Stomach (tissue), 9 donors: ENCODE measurements around the gene HDHD3. TPM values are rescaled to one million over a fixed set of nuclear protein-coding genes. Genes with fewer than 3 reads are reported as not detected.
A peak's percentile ranks its signal among the peaks of the same experiment; 100 is the strongest.
"Not testable (repeated sequence)": the region's sequence is repeated elsewhere in the genome, so short reads cannot be mapped to it uniquely, and the experiment has no call there.

Experiments used
- DNase-seq, 2 donors: peaks; one replicate each; pipeline versions ENCODE4 v3.0.0 to v3.0.0-alpha.2; 2013 to 2019
- H3K27ac ChIP-seq, 5 donors: fragments of 200-600 bp in 4 of 5; sonication (generic) in 4 of 5; one replicate each; pipeline ENCODE4 v1.5.1; 2013 to 2019; ENCODE audit warnings: mild to moderate bottlenecking in 1 of 5, moderate library complexity in 1 of 5
- H3K27me3 ChIP-seq, 3 donors: fragments of 200-600 bp; sonication (generic); one replicate each; pipeline ENCODE4 v1.5.1; 2017 to 2019; ENCODE audit warnings: mixed run types in 1 of 3
- H3K36me3 ChIP-seq, 4 donors: fragments of 200-600 bp; sonication (generic); 1 replicate in 3 of 4; 2 replicates in 1 of 4; pipeline ENCODE4 v1.5.1; 2016 to 2019
- H3K4me1 ChIP-seq, 4 donors: fragments of 200-600 bp; sonication (generic); one replicate each; pipeline ENCODE4 v1.5.1; 2016 to 2019
- H3K4me3 ChIP-seq, 4 donors: fragments of 200-600 bp; sonication (generic) in 3 of 4; one replicate each; pipeline ENCODE4 v1.5.1; 2016 to 2019; ENCODE audit warnings: mild to moderate bottlenecking in 1 of 4
- H3K9me3 ChIP-seq, 4 donors: fragments of 200-600 bp; sonication (generic); one replicate each; pipeline ENCODE4 v1.5.1; 2016 to 2019
- CTCF ChIP-seq, 7 experiments: fragments of 450-650 bp in 4 of 7; fragments of 200-600 bp in 3 of 7; sonication (generic) in 3 of 7; IDR thresholded peaks; one replicate each; pipeline ENCODE4 v1.5.1; 2016 to 2019; ENCODE audit warnings: antibody characterized with exemption in 7 of 7, control low read depth in 2 of 7, mild to moderate bottlenecking in 1 of 7
- EP300 ChIP-seq: sonication (generic); formaldehyde crosslinking; IDR thresholded peaks from one replicate; pipeline ENCODE4 v1.6.1; 2017; ENCODE audit warnings: antibody characterized with exemption
- POLR2A ChIP-seq, 4 donors: fragments of 450-650 bp; IDR thresholded peaks; one replicate each; pipeline ENCODE4 v1.6.1; 2016; ENCODE audit warnings: antibody characterized with exemption in 4 of 4, control low read depth in 2 of 4, mild to moderate bottlenecking in 1 of 4, moderate library complexity in 1 of 4
- POLR2AphosphoS5 ChIP-seq, 3 donors: sonication (generic); formaldehyde crosslinking; IDR thresholded peaks; one replicate each; pipeline ENCODE4 v1.6.1; 2016; ENCODE audit warnings: antibody characterized with exemption in 3 of 3
- whole genome bisulfite sequencing, 5 donors: extraction: QIAGEN DNeasy Blood & Tissue Kit in 3 of 5; methylation state at CpG; one replicate each; pipeline versions ENCODE4 v1.1.5 to v1.1.7; 2013 to 2018; 5-methylcytosine and 5-hydroxymethylcytosine counted together
- intact Hi-C: fragments of 100-400 bp; cut with DNase I; formaldehyde crosslinking; loops from one replicate; pipeline ENCODE4 v1.15.1; 2023; ENCODE audit warnings: low total_unique reads
- polyA plus RNA-seq, 3 donors: library from polyadenylated mRNA; stranded (reverse); fragments of 200-250 nt; gene quantifications; one replicate each; pipeline ENCODE4 v1.2.3, GENCODE V29; 2013
- total RNA-seq, 5 donors: library from RNA; depleted of rRNA; stranded (reverse); fragments of >200 nt; gene quantifications; one replicate each; pipeline versions ENCODE4 v1.1.0 to v1.2.3, GENCODE V29; 2014 to 2016
- donor health status: healthy with polysubstance abuse.
- donor health status: Bipolar disorder and iron deficiency.
- donor health status: healthy.

Gene HDHD3
- total and polyA plus RNA-seq, 8 donors, result 41.3 to 120 (median 66.7) TPM

DNA sequence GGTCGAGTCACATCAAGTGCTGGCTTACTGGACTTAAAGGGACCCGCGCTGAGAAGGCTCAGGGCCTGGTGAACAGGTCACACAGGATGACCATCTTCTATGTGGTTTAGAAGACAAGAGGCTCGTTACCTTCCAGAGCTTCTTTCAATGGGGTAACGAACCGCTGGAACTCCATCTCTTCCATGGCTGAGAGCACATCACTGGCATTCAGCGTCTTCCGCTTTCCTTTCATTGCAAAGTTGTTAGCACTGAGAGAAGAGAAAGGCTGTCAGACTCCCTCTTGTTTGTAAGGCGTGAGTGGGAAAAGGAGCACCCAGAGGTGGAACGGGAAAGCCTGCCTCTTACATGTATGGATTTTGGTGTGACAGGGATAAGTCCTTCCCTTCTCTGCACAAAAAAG is 32.7 kb upstream of the HDHD3 start:
- no peaks in the 10 kb centered on the region for H3K9me3 ChIP-seq
- no peaks in the 10 kb centered on the region for H3K27me3 ChIP-seq
- DNase-seq, result no peak
- peak overlapping the region in 4 of 5 donors; percentile 95 to 99 (median 98) for H3K27ac ChIP-seq
- H3K36me3 ChIP-seq, result peaks cover 9 to 21% (median 19%) of the 10 kb centered on the region in 4 donors
- TF ChIP-seq CTCF (IDR thresholded peaks at IDR 0.05), result no peak
- peaks cover 6 to 44% (median 31%) of the 10 kb centered on the region in 4 donors for H3K4me1 ChIP-seq
- 24 to 39% (median 29%) methylated on average over 10 of the region's 10 CpGs for WGBS, 5 donors
- peak overlapping the region; percentile 78 to 98 (median 88) for H3K4me3 ChIP-seq
- intact Hi-C loops, result no loop called here

- Histone ChIP-seq H3K27ac (peak overlapping the region in 2 of 5 donors; percentile 41 to 45), H3K4me1 (peaks cover 6 to 44% (median 33%) of the 10 kb centered on the region in 4 donors), H3K36me3 (peaks cover 9 to 21% (median 19%) of the 10 kb centered on the region in 4 donors)
- peak; percentile 75 to 90 for DNase-seq
- intact Hi-C loops, H3K9me3 ChIP-seq, H3K4me3 ChIP-seq, H3K27me3 ChIP-seq: not testable (repeated sequence)
- WGBS, 5 donors, result 19 to 37% (median 25%) methylated on average over 7 of the region's 7 CpGs
- TF ChIP-seq POLR2AphosphoS5 (IDR thresholded peaks at IDR 0.05) (peak in 1 of 3 donors; percentile 64), CTCF (IDR thresholded peaks at IDR 0.05) (peak in 5 of 7 experiments; percentile 69 to 87 (median 77))
Measured at GRCh38 chr9:113406873-113407511, 30.2 kb upstream of the HDHD3 start.

DNA sequence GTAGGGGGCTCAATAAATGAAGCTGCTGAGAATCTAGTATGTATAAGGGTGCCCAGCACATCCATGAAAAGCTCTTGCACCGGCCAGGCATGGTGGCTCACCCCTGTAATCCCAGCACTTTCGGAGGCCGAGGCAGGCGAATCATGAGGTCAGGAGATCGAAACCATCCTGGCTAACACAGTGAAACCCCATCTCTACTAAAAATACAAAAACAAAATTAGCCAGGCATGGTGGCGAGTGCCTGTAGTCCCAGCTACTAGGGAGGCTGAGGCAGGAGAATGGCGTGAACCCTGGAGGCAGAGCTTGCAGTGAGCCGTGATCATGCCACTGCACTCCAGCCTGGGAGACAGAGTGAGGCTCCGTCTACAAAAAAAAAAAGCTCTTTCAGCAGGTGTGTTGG is 29.6 kb upstream of the HDHD3 start:
- H3K9me3 ChIP-seq, H3K27me3 ChIP-seq, H3K4me3 ChIP-seq, DNase-seq, intact Hi-C loops: not testable (repeated sequence)
- WGBS, 5 donors, result 83 to 89% (median 87%) methylated on average over 9 of the region's 9 CpGs
- peak overlapping the region in 3 of 5 donors; percentile 17 to 45 (median 41) for H3K27ac ChIP-seq
- peaks cover 6 to 45% (median 33%) of the 10 kb centered on the region in 4 donors for H3K4me1 ChIP-seq
- peaks cover 9 to 21% (median 19%) of the 10 kb centered on the region in 4 donors for H3K36me3 ChIP-seq

DNA sequence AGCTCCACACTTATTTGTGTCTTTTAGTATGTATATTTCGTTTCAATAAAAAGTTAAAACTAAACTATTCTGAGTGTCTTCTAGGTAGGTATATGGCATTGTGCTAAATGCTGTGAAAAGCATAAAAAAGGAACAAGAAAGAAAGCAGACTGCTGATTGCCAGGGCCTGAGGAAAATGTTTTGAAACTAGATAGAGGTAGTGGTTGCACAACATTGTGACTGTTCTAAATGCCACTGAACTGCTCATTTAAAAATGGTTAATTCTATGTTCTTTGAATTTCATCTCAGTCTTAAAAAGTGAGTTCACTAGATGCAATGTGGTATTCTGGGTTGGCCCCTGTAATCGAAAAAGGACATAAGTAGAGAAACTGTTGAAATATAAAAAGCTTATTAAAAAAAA is 26.9 kb upstream of the HDHD3 start:
- Histone ChIP-seq H3K27me3 (no peaks in the 10 kb centered on the region), H3K4me1 (peaks cover 20 to 52% (median 38%) of the 10 kb centered on the region in 4 donors), H3K9me3 (no peaks in the 10 kb centered on the region), H3K36me3 (peaks cover 5 to 17% (median 14%) of the 10 kb centered on the region in 4 donors), H3K4me3 (no peak overlapping the region), H3K27ac (no peak overlapping the region)
- 73 to 82% (median 81%) methylated on average over 2 of the region's 2 CpGs for whole genome bisulfite sequencing, 5 donors
- intact Hi-C loops, result no loop called here
- TF ChIP-seq POLR2A (IDR thresholded peaks at IDR 0.05) (no peak), EP300 (no peak), POLR2AphosphoS5 (IDR thresholded peaks at IDR 0.05) (no peak), CTCF (IDR thresholded peaks at IDR 0.05) (no peak)
- no peak for DNase-seq
